Measurements from ENCODE around the gene SP140. TPM values are rescaled to one million over a fixed set of nuclear protein-coding genes. Genes with fewer than 3 reads are reported as not detected.
A peak's percentile ranks its signal among the peaks of the same experiment; 100 is the strongest.

Gene SP140
- total RNA-seq, 2 experiments from 2014 or later, result 51.2 to 55.1 TPM

DNA sequence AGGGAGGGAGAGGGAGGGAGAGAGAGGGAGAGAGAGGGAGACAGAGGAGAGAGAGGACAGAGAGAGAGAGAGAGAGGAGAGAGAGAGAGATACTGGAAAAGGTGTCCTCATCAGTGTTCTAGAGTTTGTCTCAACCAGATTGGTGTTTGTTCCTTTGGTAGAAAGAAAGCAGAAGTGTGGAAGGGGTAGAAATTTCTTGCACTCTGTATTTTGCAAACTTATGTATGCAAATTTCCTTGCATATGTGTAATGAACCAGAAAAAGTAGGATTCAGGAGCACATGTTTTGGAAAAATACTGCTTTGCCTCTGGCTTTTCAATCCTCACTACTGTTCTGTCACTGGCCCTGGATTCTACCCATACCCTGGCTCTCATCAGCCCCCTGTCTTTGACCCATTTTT is 1.1 kb upstream of the SP140 start:
- H3K27ac ChIP-seq (ENCODE audit: low read depth in 1 of 2, low read length in 2 of 2), result peak overlapping the region; percentile 64 to 89

GRCh38 chr2:230226051-230226551 is 565 bp downstream of the SP140 start:
- Histone ChIP-seq H3K27ac (ENCODE audit: low read depth in 1 of 2, low read length in 2 of 2) (peak overlapping the region; percentile 64 to 89), H3K36me3 (ENCODE audit: insufficient read depth, low read length) (peaks cover 5% of the 10 kb centered on the region), H3K9me3 (ENCODE audit: control insufficient read depth in 1 of 2, insufficient read depth in 1 of 2, low read length in 2 of 2) (peaks cover 0 to 13% of the 10 kb centered on the region in 2 experiments), H3K4me1 (ENCODE audit: insufficient read depth, low read length) (peaks cover 27% of the 10 kb centered on the region), H3K27me3 (ENCODE audit: control insufficient read depth in 1 of 2, insufficient read depth in 2 of 2, low read length in 2 of 2) (no peaks in the 10 kb centered on the region), H3K4me3 (ENCODE audit: low read length) (peak overlapping the region; percentile 75)
- H3K4me1 Mint-ChIP-seq (ENCODE audit: low read depth), result peaks cover 69% of the 10 kb centered on the region
- H3K27me3 Mint-ChIP-seq, result no peaks in the 10 kb centered on the region
- intact Hi-C loops (cut with DNase I, micrococcal nuclease), result loop anchor here in 1 of 2 experiments (5.0 kb wide), 3 partner anchors 36 to 571 kb away; partner anchors contain the start of gene SP100
- peak overlapping the region; percentile 90 for H3K4me3 Mint-ChIP-seq
- H3K9me3 Mint-ChIP-seq, result peaks cover 4% of the 10 kb centered on the region
- peak overlapping the region; percentile 93 for H3K27ac Mint-ChIP-seq
- H3K36me3 Mint-ChIP-seq (ENCODE audit: low read depth), result peaks cover 26% of the 10 kb centered on the region
- TF ChIP-seq, protein P1, sequence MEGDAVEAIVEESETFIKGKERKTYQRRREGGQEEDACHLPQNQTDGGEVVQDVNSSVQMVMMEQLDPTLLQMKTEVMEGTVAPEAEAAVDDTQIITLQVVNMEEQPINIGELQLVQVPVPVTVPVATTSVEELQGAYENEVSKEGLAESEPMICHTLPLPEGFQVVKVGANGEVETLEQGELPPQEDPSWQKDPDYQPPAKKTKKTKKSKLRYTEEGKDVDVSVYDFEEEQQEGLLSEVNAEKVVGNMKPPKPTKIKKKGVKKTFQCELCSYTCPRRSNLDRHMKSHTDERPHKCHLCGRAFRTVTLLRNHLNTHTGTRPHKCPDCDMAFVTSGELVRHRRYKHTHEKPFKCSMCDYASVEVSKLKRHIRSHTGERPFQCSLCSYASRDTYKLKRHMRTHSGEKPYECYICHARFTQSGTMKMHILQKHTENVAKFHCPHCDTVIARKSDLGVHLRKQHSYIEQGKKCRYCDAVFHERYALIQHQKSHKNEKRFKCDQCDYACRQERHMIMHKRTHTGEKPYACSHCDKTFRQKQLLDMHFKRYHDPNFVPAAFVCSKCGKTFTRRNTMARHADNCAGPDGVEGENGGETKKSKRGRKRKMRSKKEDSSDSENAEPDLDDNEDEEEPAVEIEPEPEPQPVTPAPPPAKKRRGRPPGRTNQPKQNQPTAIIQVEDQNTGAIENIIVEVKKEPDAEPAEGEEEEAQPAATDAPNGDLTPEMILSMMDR (IDR thresholded peaks at IDR 0.05), result no peak
- ChIA-PET CTCF (interaction anchor here (1.1 kb wide), 1 partner anchor 66 kb away, joined by 3 read pairs; no protein-coding TSS in a partner anchor), POLR2A (interaction anchor here (0.7 to 2.1 kb wide), 10 partner anchors 9 to 568 kb away, joined by 3 to 14 read pairs (median 5); partner anchors contain the start of gene SP140L)
- DNase-seq (peak in 4 of 14 experiments; percentile 19 to 64 (median 61)), ATAC-seq (ENCODE audit: poor library complexity) (peak; percentile 33)

More for the DNA sequence above, 1.1 kb upstream of the SP140 start:
- H3K4me3 Mint-ChIP-seq, result peak overlapping the region; percentile 90
- H3K27ac Mint-ChIP-seq, result peak overlapping the region; percentile 93
- Histone ChIP-seq H3K4me3 (ENCODE audit: low read length) (no peak overlapping the region), H3K4me1 (ENCODE audit: insufficient read depth, low read length) (peaks cover 35% of the 10 kb centered on the region), H3K27me3 (ENCODE audit: control insufficient read depth in 1 of 2, insufficient read depth in 2 of 2, low read length in 2 of 2) (no peaks in the 10 kb centered on the region), H3K36me3 (ENCODE audit: insufficient read depth, low read length) (no peaks in the 10 kb centered on the region), H3K9me3 (ENCODE audit: control insufficient read depth in 1 of 2, insufficient read depth in 1 of 2, low read length in 2 of 2) (no peaks in the 10 kb centered on the region)
- ATAC-seq (ENCODE audit: poor library complexity) (no peak), DNase-seq (no peak)
- peaks cover 19% of the 10 kb centered on the region for H3K36me3 Mint-ChIP-seq (ENCODE audit: low read depth)
- ChIA-PET CTCF (no interaction called here), POLR2A (interaction anchor here (1.0 to 2.1 kb wide), 4 partner anchors 7 to 187 kb away, joined by 3 to 14 read pairs (median 4); no protein-coding TSS in a partner anchor)
- H3K9me3 Mint-ChIP-seq, result no peaks in the 10 kb centered on the region
- no peaks in the 10 kb centered on the region for H3K27me3 Mint-ChIP-seq
- intact Hi-C loops (cut with DNase I, micrococcal nuclease), result loop anchor here in 1 of 2 experiments (5.0 kb wide), 1 partner anchor 488 kb away; the partner anchor contains the start of gene CAB39
- TF ChIP-seq, protein P1 (IDR thresholded peaks at IDR 0.05), result no peak
- H3K4me1 Mint-ChIP-seq (ENCODE audit: low read depth), result peaks cover 66% of the 10 kb centered on the region

DNA sequence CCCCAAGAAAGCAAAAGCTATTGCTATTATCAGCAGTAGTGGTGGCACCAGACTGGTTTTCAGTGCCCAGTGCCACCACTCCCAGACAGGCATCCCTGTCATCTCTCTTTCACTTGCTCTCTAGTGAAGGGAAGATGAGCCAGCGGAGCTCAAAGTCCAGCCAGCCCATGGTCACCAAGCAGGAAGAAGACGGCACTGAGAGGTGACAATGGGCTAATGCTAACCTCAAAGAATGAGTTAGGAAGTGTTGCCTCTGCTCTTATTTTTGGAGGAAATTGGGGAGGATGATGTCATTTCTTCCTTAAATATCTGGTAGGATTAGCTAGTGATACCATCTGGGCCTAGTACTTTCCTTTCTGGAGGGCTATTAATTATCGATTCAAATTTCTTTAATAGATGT is 1.7 kb downstream of the SP140 start:
- peak overlapping the region; percentile 93 for H3K27ac Mint-ChIP-seq
- TF ChIP-seq, protein P1 (IDR thresholded peaks at IDR 0.05), result no peak
- Histone ChIP-seq H3K36me3 (ENCODE audit: insufficient read depth, low read length) (peaks cover 9% of the 10 kb centered on the region), H3K4me3 (ENCODE audit: low read length) (peak overlapping the region; percentile 75), H3K27ac (ENCODE audit: low read depth in 1 of 2, low read length in 2 of 2) (peak overlapping the region in 1 of 2 donors; percentile 89), H3K4me1 (ENCODE audit: insufficient read depth, low read length) (peaks cover 35% of the 10 kb centered on the region), H3K9me3 (ENCODE audit: control insufficient read depth in 1 of 2, insufficient read depth in 1 of 2, low read length in 2 of 2) (peaks cover 0 to 14% of the 10 kb centered on the region in 2 experiments), H3K27me3 (ENCODE audit: control insufficient read depth in 1 of 2, insufficient read depth in 2 of 2, low read length in 2 of 2) (no peaks in the 10 kb centered on the region)
- intact Hi-C loops (cut with DNase I, micrococcal nuclease), result loop anchor here in 1 of 2 experiments (5.0 kb wide), 3 partner anchors 35 to 570 kb away; partner anchors contain the start of gene SP100
- peaks cover 37% of the 10 kb centered on the region for H3K36me3 Mint-ChIP-seq (ENCODE audit: low read depth)
- peak in 2 of 14 experiments; percentile 25 to 61 for DNase-seq
- peaks cover 7% of the 10 kb centered on the region for H3K9me3 Mint-ChIP-seq
- H3K27me3 Mint-ChIP-seq, result no peaks in the 10 kb centered on the region
- peak overlapping the region; percentile 79 for H3K4me3 Mint-ChIP-seq
- peaks cover 77% of the 10 kb centered on the region for H3K4me1 Mint-ChIP-seq (ENCODE audit: low read depth)
- POLR2A ChIA-PET, result interaction anchor here (0.6 to 1.6 kb wide), 7 partner anchors 8 to 485 kb away, joined by 3 to 11 read pairs (median 4); partner anchors contain the start of genes SP110 and SP140L
- ATAC-seq (ENCODE audit: poor library complexity), result no peak
- CTCF ChIA-PET, result no interaction called here
